NCI-H2227 treated with DMSO at 0.1 percent for 48 hours (cell line): Measurements from ENCODE around the gene MAJIN.

Source experiments
- DNase-seq: peaks from one replicate; lab custom pipeline; 2025; lab: John Stamatoyannopoulos, UW

Gene MAJIN

GRCh38 chr11:64911689-64912088 lies 60.2 kb downstream of the MAJIN start:
- DNase-seq, result no peak

DNA sequence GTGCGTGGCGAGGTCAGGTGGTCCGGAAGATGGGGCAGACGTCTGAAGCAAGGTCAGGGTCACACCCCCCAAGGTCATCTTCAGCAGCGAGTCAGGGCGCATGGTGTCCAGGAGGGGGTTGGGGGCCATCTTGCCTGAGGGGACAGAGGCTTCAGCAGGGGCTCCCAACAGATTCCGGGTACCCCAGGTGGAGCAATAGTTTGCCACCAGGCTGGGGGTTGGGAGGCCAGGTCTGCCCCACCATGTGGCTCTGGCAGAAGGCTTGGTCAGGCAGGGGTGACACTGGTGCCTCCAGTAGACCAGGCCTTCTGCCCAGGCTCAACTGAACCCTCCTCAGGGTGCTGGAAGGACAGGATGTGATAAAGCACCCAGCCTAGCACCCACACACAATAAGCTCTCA lies 60.8 kb downstream of the MAJIN start:
- DNase-seq, result no peak

GRCh38 chr11:64910451-64911093 lies 61.3 kb downstream of the MAJIN start:
- DNase-seq, result no peak

DNA sequence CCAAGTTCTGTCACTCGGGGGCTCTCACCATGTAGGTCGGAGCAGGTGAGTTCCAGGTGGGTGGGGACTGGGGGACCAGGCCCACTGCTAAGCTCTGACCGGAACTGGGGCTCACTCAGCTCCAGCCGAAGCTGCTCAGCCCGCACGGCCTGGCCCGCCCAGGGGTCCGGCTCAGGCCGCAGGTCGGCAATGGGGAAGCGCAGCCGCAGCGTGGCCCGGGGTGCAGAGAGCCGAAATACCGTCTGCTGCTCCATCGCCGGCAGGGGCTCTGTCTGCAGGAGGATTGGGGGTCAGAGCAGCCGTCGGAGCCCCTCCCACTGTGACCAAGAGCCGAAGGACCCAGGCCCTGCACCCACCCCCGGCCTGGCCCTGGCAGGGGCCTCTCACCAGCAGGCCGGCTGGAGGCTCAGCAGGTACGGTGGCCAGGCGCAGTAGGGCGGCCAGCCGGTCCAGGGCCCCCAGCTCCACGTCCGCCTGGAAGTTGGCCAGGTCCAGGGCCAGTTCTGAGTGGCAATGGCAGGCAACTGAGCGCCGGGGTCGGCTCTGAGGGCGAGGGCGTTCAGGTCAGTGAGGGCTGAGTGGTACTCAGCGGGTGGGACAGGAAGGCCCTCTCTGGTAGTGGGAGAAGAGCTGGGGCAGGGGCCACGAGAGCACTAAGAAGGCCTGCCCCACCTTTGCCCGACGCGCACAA lies 62.1 kb downstream of the MAJIN start:
- no peak for DNase-seq

GRCh38 chr11:64908766-64909165 lies 63.1 kb downstream of the MAJIN start:
- no peak for DNase-seq

GRCh38 chr11:64906314-64906635 lies 65.6 kb downstream of the MAJIN start:
- DNase-seq, result no peak

GRCh38 chr11:64905516-64906313 lies 66.2 kb downstream of the MAJIN start:
- DNase-seq, result no peak

- no peak for DNase-seq
Observed at GRCh38 chr11:64903291-64903833, 68.5 kb downstream of the MAJIN start.

- no peak for DNase-seq
Observed at GRCh38 chr11:64902102-64902900, 69.6 kb downstream of the MAJIN start.

- DNase-seq, result no peak
Observed at GRCh38 chr11:64900774-64901173, 71.1 kb downstream of the MAJIN start.

DNA sequence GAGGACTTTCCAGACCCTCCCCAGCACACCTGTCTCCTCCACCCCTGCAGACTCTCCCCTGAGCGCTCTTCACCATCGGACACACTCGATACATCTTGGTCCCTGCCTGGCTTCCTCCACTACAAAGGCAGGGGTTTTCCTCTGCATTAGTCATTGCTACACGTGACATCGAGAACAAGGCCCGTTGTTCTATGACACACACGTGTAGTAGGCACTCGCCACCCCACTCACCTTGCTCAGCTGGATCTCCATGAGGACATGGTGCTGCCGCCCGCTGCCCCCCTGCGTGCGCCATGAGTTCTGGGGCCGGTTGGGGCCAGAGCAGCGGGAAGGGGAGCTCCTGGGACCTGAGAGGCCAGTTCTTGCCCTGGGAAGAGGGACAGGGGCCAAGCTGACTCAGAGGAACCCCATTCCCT lies 71.6 kb downstream of the MAJIN start:
- DNase-seq, result no peak

GRCh38 chr11:64898541-64898940 lies 73.4 kb downstream of the MAJIN start:
- no peak for DNase-seq

- no peak for DNase-seq
Observed at GRCh38 chr11:64898076-64898445, 73.8 kb downstream of the MAJIN start.

GRCh38 chr11:64897381-64898075 lies 74.4 kb downstream of the MAJIN start:
- no peak for DNase-seq

GRCh38 chr11:64896448-64897022 lies 75.4 kb downstream of the MAJIN start:
- DNase-seq, result no peak

DNA sequence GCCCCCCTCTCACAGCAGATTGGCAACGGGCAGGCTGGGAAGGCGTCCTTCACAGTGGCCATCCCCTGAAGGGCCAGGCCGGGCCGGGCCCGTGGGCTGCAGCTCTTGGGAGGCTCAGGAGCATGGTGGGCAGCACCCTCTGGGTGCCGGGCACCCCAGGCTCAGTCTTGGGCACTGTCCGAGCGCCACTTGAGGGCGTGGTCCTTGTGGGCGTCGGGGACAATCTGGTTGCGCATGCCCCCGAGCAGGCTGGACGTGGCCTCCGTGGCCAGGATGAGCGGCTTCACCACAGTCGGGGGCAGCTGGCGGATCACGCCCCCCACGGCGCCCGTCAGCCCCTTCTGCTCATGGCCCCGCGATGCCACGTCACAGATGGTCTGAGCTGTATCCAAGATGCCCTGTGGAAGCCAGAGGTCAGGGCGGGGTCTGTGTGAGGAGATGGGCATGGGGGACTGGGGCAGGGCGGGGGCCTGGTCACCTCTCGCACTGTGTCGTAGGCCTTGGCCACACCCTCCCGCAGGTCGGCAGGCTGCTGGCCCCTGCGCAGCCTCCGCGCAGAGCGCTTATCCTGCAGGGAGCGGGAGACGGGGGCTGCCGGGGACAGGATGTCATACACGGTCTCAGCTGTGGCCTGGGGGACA lies 77.0 kb downstream of the MAJIN start:
- no peak for DNase-seq

DNA sequence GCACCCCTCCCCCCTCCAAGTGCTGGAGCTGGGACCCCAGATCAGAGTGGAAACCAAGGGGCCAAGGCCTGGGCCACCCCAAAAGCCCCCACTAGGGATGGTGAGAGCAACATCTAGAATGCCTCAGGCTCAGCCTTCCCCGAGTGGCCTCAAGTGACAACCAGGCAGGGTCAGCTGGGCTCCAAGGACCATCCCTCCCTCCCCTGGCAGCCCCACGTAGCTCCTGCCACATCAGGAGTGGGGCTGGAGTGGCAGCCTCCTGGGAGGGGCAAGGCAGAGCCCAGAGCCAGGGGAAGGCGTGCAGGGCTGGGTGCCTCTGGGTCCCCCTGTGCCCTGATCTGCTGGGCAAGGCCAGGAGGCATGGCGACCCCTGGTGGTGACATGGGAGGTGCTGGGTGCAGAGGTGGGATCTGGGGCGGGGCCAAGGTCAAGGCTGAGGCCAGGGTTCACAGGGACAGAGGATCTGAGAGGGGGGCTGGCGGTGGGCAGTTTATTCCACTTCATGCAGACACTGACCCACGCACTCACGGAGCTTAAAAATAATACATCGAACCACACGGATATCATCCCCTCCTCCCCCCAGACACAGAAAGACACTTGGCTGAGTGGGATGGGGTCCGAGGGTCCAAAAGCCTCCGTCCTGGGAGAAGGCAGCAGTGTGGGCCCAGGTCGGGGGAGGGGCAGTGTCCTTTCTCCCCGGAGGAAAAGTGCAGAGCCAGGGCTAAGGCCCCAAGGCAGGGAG lies 77.7 kb downstream of the MAJIN start:
- DNase-seq, result no peak

- DNase-seq, result no peak
Observed at GRCh38 chr11:64893194-64894069, 78.5 kb downstream of the MAJIN start.

DNA sequence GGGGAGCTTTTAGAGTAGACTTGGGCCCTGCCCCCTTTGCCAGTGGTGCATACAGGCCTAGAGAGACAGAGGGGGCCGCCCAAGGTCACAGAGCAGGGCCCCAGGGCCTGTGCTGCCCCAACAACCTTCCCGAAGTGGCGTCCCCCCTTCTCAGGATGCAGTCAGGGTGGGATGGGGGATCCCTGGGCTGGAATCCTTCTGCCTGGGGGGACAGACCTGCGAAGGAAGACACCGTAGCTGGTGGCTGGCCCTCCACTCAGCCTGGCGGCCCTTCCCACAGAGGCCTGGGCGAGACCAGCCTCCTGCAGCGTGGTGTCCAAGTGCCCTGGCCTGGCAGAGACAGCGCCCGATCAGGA lies 79.1 kb downstream of the MAJIN start:
- no peak for DNase-seq
